Activated T-helper 9 cell treated with anti-CD3 and anti-CD28 coated beads, Interleukin-2, amount 50 U/mL, for 16 hours (primary cell): ENCODE measurements around the gene KIAA0319L.
"Not testable (repeated sequence)": the region's sequence is repeated elsewhere in the genome, so short reads cannot be mapped to it uniquely, and the experiment has no call there.

ENCODE experiments used
- DNase-seq: peaks from one replicate; pipeline ENCODE4 v3.0.0-alpha.2; 2020; ENCODE audit warnings: low read depth

The KIAA0319L gene

DNA sequence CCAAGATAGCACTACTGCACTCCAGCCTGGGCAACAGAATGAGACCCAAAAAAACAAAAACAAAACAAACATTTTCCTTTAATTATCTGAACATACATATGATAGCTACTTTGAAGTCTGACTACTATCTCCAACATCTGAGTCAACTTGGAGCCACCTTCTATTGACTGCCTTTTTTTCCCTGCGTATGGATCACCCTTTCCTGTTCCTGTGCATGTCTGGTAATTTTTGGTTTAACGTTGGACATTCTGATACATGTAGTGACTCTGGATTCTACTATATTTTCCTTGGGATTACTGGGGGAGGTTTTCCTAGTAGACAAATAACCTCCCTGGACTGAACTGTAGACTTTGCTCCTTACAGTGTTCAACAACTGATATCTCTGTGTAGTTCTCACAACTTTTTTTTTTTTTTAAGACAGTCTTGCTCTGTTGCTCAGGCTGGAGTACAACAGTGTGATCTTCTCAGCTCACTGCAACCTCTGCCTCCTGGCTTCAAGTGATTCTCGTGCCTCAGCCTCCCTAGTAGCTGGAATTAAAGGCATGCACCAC is 70.3 kb downstream of the KIAA0319L start:
- DNase-seq: no peak

DNA sequence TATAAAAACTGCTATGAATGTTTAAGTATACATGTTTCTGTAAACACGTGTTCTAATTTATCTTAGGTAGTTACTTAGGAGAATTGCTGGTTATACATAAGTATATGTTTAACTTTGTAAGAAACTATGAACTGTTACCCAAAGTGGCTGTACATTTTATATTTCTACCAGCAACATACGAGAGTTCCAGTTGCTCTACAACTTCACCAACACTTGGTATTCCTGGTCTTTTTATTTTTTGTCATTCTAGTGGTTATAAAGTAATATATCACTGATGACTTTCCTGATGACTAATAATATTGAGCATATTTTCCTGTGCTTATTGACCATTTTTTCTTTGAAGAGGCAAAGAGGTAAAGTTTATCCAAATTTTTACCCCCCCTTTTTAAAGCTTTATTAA is 76.0 kb downstream of the KIAA0319L start:
- no peak for DNase-seq

DNA sequence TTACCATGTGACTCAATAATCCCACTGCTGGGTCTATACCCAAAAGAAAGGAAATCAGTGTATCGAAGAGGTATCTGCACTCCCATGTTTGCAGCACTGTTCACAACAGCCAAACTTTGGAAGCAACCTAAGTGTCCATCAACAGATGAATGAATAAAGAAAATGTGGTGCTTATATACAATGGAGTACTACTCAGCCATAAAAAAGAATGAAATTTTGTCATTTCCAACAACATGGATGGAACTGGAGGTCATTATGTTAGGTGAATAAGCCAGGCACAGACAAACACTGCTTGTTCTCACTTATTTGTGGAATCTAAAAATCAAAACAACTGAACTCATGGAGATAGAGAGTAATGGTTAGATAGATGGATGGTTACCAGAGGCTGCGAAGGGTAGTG is 79.3 kb downstream of the KIAA0319L start:
- no peak for DNase-seq

DNA sequence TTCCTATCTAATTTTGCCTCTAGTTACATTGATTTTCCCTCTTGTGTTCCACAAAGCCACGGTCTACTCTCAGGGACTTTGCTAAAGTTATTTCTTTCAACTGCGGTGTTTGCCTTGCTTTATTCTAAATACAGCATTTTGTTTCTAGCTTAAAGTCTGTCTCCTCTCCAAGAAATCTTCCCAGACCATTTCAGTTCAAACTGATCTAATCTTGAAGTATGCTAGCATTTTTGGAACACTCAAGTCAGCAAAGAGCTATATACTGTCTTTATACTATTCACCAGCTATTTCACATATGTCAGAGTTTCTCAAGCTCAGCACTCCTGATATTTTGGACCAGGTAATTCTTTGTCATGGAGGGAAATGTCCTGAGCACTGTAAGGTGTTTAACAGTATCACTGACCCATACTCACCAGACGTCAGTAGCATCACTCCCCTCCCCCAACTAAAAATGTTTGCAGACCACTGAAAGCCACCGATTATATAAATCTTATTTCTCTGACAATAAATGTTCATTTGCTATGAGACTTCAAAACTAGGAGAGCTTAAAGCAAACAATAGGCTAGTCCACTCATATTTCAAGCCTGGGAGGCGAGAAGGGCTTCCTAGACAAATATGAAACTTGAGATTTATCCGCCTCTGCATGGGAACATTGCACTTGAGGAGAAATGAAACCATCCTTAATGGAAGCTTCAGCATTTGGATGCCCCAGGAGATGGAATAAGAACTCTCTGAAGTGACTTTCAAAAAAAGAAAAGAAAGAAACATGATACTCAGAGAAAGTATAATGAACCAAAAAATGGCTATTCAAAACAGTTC is 81.1 kb downstream of the KIAA0319L start:
- DNase-seq: no peak

DNA sequence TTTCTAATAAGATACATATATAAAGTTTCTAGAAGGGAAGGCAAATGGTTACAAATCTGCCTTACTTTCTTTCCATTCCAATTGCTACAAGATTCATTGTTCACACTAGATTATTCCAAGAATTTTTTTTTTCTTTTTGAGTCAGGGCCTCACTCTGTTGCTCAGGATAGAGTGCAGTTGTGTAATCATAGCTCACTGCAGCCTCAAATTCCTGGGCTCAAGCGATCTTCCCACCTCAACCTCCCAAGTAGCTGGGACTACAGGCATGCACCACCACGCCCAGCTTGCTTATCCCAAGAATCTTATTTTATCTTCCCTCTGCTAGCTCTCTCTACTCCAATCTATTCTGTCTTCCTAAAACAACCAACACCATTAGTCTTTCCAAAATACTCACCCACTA is 81.8 kb downstream of the KIAA0319L start:
- DNase-seq: no peak

DNA sequence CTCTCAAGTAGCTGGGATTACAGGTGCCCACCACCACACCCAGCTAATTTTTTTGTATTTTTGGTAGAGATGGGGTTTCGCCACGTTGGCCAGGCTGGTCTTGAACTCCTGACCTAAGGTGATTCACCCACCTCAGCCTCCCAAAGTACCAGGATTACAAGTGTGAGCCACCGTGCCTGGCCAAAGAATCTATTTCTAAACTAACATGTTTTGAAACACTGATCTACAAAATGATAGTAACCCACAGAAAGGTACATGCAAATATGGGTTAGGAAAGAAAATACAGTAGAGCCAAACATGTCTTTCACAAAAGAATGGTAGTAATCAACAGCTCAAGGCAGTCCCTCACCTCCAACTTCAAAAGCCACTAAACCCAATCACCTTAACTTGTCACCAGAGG is 84.0 kb downstream of the KIAA0319L start:
- DNase-seq: not testable (repeated sequence)

DNA sequence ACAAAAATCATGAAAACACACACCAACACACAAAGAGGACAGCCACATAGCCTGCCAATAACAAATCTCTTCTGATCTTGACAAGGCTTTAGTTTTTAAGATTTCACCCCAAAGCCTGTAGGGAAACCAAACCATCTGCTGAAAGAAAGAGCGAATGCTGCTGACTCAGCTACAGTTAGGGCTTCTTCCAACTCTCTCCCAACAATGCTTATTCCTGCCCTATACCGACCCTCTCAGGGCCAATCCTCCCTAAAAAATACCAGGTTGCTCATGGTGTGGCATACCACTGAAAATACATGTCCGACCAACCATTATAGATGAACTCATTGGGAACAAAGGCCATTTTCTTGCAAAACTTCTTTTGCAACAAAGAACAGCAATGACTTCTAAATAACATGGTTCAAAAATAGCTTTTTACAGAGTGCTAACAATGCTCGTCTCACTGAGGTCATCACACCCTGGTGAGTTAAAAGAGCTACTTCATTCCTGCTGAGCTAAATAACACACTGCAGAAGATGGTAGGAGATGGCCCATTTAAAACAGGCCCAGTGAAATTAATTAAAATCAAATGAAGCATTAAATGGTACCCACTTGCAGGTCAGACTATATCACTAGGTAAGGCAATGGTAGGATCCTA is 86.1 kb downstream of the KIAA0319L start:
- no peak for DNase-seq

DNA sequence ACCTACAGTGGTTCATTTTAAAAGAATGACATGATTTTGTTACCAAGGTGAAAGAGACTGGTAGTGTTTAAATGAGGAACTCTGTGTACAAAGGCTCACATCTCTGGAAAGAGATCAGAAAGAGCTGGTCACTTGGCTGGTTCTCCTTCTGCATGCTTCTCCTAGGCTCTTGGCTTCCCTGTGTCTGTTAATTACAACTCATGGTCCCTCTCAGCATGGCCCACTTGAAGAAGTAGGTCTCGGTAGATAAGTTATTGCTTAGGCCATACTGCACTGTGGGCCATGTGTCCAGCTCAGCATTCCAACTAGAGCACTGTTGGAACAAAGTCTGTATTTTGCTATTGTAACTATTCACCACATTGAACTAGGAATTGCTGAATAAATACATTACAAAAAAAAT is 91.1 kb downstream of the KIAA0319L start:
- DNase-seq: no peak

DNA sequence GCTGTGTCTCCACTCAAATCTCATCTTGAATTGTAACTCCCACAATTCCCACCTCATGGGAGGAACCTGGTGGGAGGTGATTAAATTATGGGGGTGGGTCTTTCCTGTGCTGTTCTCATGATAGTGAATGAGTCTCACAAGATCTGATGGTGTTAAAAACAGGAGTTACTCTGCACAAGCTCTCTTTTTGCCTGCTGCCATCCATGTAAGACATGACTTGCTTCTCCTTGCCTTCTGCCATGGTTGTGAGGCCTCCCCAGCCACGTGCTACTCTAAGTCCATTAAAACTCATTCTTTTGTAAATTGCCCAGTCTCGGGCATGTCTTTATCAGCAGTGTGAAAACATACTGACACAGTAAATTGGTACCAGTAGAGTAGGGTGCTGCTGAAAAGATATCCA is 93.5 kb downstream of the KIAA0319L start:
- DNase-seq: not testable (repeated sequence)

DNA sequence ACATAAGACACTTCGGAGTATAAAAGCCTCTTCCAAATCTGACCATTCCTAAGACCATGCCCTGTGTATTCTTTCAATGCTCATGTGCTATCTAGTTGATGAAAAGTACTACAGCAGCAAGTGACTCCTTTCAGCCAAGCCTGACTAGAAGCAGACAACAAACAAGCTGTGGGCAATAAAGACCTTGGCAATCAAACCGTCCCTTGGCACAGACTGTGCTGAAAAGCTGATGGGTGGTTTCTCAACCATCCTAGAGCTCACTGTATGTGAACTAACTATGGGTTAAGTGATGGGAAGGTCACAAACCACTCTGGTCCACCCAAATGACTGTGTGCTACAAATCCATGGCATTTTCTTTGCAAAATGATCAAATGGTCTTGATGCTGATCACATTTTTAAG is 94.0 kb downstream of the KIAA0319L start:
- no peak for DNase-seq

DNA sequence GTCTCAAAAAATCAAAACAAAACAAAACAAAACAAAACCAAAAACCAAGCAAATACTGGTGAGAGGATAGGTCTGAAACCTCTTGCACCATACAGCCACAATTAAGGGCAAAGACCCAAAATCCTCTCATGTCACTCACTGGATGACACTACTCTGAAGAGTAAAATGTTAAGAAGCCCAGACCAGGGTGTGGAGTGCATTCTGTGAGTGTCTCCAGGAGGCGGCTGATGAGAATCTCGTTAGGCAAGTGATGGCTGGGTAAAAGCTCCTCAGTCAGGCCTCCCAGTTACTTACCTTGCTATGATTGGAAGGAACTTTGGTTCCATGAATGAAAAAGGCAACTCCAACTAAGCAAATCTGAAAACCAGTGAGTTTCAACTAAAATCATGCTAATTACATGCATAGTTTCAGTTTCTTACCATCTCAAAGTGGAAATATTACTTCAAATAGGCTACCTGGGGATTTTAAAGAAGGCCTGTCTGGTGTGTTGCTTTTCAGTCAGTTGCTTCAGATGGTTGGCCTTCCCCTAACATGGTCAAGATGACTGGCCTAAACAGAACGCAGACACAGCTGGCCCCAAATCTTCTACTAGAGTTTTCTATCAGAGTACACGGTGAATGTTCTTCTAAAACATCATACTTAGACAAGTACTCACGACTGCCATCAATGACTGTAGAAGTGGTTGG is 95.1 kb downstream of the KIAA0319L start:
- no peak for DNase-seq

DNA sequence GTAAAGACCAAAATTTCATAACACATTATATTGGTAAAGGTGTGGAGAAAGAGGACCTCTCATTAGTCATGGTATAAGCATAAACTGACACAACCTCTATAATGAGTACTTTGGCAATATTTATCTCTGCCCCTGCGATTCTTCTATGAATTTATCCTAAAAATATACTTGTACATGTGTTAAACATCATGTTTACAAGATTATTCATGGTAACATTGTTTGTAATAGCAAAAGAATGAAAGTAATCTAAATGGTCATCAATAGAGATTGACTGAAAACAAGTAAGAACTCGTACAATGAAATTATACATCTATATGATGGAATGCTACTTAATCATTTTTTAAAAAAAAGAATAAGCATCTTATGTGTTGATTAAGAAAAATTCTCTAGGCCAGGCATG is 96.4 kb downstream of the KIAA0319L start:
- DNase-seq: no peak

DNA sequence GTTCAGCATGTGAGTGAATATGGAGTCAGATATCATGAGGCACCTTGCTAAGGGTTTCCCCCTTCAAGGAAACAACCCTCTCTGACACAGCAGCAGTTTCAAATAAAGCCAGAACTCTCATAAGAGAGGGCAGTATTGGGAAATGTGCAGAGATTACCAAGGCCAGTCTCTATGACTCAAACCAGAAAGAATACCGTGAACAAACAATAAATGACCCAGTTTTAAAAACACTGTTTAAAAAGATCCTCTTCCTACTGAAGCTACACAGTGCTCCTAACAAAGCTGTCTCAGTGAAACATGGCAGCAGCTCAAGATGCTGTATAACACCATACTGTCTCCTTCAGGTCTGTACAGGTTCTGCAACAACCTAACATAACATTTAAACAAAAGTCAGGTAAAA is 102.6 kb downstream of the KIAA0319L start:
- no peak for DNase-seq

DNA sequence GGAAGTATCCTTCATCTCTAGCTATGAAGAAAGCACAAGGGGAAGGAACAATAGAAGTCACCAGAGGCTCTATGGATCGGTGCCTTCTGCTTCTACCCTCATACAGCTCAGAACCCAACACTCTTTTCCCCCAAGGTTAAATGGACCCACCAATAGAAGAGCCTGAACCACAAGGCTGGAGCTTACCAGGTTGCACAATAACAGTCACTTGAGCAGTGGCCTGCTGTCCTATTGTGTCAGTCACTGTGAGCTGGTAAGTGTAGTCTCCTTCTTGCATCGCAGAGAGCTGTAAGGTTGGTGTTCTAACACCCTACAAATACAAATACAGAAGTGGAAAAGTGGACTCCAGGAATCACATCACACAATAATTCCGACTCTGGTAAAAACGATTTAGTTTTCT is 103.0 kb downstream of the KIAA0319L start:
- DNase-seq: no peak

DNA sequence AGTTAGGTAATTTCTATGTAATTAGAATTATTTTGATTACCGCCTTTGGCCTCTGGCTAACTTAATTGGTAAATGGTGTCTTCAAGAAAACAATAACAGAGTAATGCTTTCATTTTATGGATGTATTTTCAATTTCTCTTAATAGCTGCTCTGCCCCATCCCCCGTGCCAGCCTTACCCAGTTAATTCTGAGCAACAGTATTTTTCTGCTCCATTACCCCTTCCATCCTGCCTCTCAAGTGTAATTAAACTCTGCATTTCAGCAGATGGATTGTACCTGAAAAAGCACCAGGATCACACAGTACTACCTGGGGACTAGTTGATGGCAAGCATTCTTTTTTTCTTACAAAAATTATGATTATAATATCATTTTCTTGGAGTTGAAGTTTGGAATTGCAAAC is 104.2 kb downstream of the KIAA0319L start:
- no peak for DNase-seq

DNA sequence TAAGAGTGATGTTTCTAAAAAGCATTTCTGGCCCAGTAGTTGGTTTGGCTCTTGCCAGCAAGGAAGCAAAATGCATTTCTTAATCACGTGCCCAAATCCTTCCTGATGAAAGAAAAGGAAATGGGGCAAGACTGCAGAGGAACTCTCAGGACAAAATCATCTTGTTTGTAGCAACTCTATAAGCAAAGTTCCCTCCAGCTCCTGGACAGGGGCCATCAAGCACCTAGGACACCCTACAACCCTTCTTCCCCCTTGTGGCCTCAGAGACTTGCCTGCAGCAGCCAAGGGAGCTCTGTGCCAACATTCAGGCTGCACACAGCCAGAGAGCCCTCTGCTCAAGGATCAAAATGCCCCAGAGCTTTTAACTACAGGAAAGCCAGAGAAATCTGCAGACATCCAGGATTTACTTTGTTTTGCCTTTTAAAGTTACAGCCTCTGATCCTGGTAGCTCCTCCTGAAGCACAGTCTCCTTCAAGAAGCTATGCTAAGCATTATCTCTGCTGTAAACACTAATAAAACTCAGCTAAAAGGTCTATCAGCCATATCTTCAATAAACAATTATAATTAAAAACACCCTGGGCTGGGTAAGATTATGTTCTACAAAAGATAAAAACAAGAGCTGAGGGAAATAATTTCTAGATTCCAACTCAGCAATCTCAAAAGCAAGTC is 105.0 kb downstream of the KIAA0319L start:
- DNase-seq: no peak

DNA sequence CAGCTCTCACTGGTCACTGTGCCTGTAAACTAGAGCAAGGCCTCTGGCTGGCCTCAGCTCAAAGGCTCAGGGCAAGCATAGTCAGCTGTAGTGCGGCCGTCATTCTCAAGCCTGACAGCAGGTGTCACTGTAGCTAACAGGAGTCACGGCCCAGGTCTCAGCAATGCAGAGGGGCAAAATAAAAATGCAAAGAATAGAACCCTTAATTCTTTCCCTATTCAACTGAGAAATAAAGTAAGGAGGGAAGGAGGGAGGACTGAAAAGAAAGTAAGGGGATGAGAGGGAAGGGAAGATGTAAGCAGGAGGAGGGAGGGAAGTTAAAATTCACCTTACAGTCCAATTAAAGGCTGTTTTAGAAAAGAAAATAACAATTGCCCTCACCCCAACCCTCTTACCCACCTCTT is 106.1 kb downstream of the KIAA0319L start:
- DNase-seq: peak; percentile 65

DNA sequence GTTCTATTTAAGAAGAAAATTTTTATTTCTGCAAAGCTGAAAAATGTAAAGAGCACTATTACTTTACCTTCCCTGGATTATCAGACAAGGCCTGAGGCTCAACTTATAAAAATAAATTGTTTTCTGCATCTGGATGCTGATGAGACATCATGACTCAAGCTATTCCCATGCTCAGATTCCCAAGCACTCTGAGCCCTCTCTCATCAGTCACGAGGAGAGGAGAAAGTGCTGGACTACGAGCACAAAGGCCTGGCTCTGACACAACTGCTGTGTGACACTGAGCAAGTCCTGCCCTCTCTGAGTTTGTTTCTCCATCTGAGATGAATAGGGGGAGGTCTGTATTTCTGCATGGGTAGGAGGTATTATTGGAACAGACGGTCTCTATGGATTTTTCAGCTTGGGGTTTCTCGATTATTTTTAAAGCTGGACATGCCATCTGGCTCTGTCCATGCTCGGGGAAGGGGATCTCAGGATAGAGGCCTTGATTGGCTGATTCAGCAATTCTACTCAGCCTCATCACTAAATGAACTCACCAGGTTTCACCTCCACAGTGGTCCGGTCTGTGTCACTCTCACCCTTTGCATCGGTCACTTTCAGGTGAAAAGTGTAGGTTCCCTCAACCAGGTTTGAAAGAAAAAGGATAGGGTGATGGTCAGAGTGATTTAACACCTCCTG is 107.7 kb downstream of the KIAA0319L start:
- DNase-seq: no peak

DNA sequence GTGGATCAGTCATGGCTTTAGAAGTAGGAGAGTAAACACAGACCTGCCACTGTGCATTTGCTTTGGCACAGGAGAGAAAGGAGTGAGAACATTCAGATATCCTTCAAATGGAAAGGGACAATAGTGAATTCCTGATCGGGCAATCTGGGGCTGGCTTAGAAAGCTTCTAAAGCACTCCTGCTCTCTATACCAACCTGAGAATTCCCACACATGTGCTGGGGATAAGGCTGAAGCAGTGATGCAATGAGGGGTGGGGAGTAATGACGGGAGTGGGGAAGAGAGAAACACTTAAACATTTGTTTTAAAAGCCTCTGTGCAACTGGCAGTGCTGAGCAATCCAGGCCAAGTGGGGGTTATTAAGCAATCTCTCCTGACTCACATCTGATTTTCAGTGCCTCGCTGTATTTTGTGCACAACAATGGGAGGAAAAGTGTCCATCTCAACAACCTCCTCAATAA is 108.8 kb downstream of the KIAA0319L start:
- DNase-seq: no peak

DNA sequence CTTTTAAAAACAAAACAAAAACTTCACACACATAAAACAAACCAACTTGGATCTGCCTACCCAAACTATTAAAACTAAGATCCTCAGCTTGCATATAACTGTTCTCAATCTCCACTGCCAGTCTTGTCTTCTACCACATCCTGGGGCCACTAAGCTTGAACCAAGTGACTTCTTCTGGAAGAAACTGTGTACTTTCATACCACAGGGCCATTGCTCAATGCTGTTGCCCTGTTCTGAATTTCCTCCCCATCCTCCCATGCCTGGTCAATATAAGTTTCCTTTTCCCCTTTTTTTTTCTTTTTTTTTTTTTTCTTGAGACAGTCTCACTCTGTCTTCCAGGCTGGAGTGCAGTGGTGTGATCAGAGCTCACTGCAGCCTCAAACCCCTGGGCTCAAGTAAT is 109.9 kb downstream of the KIAA0319L start:
- DNase-seq: no peak

DNA sequence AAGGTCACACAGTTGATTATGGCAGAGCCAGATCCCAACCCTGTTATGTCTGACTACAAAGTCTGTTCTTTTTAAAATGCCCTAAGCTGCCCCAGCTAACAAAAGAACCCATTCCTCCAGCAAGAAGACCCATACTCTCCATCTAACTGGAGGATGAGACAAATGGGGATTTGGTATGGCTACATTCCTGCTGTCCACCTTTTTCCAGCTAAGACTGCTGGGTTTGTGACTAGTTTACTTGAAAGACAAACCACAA is 112.8 kb downstream of the KIAA0319L start:
- no peak for DNase-seq
